ENCODE measurements around the gene INHA. TPM values are rescaled to one million over a fixed set of nuclear protein-coding genes. Genes with fewer than 3 reads are reported as not detected.

The INHA gene
- total RNA-seq, 1 experiment from 2014 or later: 0.31 TPM

- no peak overlapping the region for H3K18ac ChIP-seq (ENCODE audit: insufficient read length, low read depth, low read length)
- Mint-ChIP-seq H3K27ac (peak overlapping the region in 1 of 3 experiments; percentile 28; a peak in 1 of 7 replicates), H3K4me1 (peaks cover 0 to 3% of the 10 kb centered on the region in 2 experiments; a peak in 3 of 4 replicates), H3K27me3 (ENCODE audit: low read depth) (no peaks in the 10 kb centered on the region; the same call in 1 of the 2 replicates), H3K36me3 (ENCODE audit: insufficient read depth in 1 of 3, low read depth in 3 of 3) (peaks cover 0 to 17% (median 7%) of the 10 kb centered on the region in 3 experiments; a peak in 4 of 7 replicates), H3K4me3 (no peak overlapping the region), H3K9me3 (no peaks in the 10 kb centered on the region)
- no peak overlapping the region for H3T11ph ChIP-seq (ENCODE audit: low read length)
- H3K23ac ChIP-seq (ENCODE audit: insufficient read length, low read depth, low read length): no peak overlapping the region
- H4K5ac ChIP-seq (ENCODE audit: insufficient read length, low read depth, low read length): no peak overlapping the region
- no CpG with 5 or more reads among the region's 4 CpGs for WGBS (ENCODE audit: extremely low coverage, insufficient read length, low lambda C conversion rate)
- H2BK15ac ChIP-seq (ENCODE audit: low read depth, low read length): no peak overlapping the region
- H3K4me1 ChIP-seq (ENCODE audit: insufficient read depth, low read length): no peaks in the 10 kb centered on the region
- H3K79me2 ChIP-seq (ENCODE audit: insufficient read depth, low read length): no peaks in the 10 kb centered on the region
- H2BK12ac ChIP-seq (ENCODE audit: insufficient read length, low read depth, low read length): no peak overlapping the region
- no peak overlapping the region for H2AFZ ChIP-seq (ENCODE audit: low read length)
- H3K9ac ChIP-seq (ENCODE audit: extremely low read depth, insufficient read length, low read length): no peak overlapping the region
- no peak overlapping the region for H3K14ac ChIP-seq (ENCODE audit: insufficient read depth, low read length)
- H3K9me3 ChIP-seq (ENCODE audit: control insufficient read depth, low read depth, low read length): no peaks in the 10 kb centered on the region
- no peak overlapping the region for H2BK120ac ChIP-seq (ENCODE audit: low read depth, low read length, poor library complexity, severe bottlenecking)
- no peak overlapping the region for H3K4ac ChIP-seq (ENCODE audit: low read depth, low read length)
- H3K27me3 ChIP-seq (ENCODE audit: insufficient read depth, low read length): no peaks in the 10 kb centered on the region
- H3K4me2 ChIP-seq (ENCODE audit: insufficient read depth, insufficient read length, low read length): no peak overlapping the region
- no peak overlapping the region for H2BK5ac ChIP-seq (ENCODE audit: insufficient read length, low read length)
- DNase-seq: no peak
- H3K56ac ChIP-seq (ENCODE audit: insufficient read length, low read depth, low read length): no peak overlapping the region
- H3K23me2 ChIP-seq (ENCODE audit: insufficient read length, low read depth, low read length, poor library complexity, severe bottlenecking): no peaks in the 10 kb centered on the region
- no peak overlapping the region for H2AK5ac ChIP-seq (ENCODE audit: insufficient read length, low read length)
- no peak overlapping the region for H4K8ac ChIP-seq (replicated peaks; ENCODE audit: insufficient read length, low read depth, low read length)
- no peak for TF ChIP-seq CTCF (conservative IDR thresholded peaks at IDR 0.05)
- H4K20me1 ChIP-seq (ENCODE audit: control insufficient read depth, insufficient read depth, insufficient read length): no peaks in the 10 kb centered on the region
- H4K91ac ChIP-seq (ENCODE audit: insufficient read length, low read depth, low read length): no peak overlapping the region
- H3K79me1 ChIP-seq (ENCODE audit: insufficient read depth, low read depth, low read length, poor library complexity, severe bottlenecking): no peaks in the 10 kb centered on the region
- H2BK20ac ChIP-seq (ENCODE audit: low read depth, low read length, poor library complexity, severe bottlenecking): no peak overlapping the region
- no peak overlapping the region for H3K27ac ChIP-seq (ENCODE audit: insufficient read length, low read depth, low read length)
Measured at GRCh38 chr2:219616550-219616949, 44.4 kb downstream of the INHA start.
